Progenitor cell of endocrine pancreas (in vitro differentiated cells): ENCODE measurements around the gene ZNF521. TPM values are rescaled to one million over a fixed set of nuclear protein-coding genes. Genes with fewer than 3 reads are reported as not detected.

Experiments
- DNase-seq: peaks from one replicate; pipeline ENCODE4 v3.0.0; 2021; ENCODE audit warnings: low spot score; ENCODE audit not compliant: unreplicated experiment
- H3K27ac Mint-ChIP-seq: 2 replicates; pipeline ENCODE4 v1.8.0; 2021; ENCODE audit warnings: mild to moderate bottlenecking, moderate library complexity, mixed read lengths
- H3K27me3 Mint-ChIP-seq: 2 replicates; pipeline ENCODE4 v1.8.0; 2021; ENCODE audit warnings: mixed read lengths
- H3K36me3 Mint-ChIP-seq: 2 replicates; pipeline ENCODE4 v1.8.0; 2022; ENCODE audit warnings: mixed read lengths; ENCODE audit not compliant: insufficient read depth
- H3K4me1 Mint-ChIP-seq: 2 replicates; pipeline ENCODE4 v1.8.0; 2021; ENCODE audit warnings: low read depth, mixed read lengths
- H3K4me3 Mint-ChIP-seq: 2 replicates; pipeline ENCODE4 v1.8.0; 2021; ENCODE audit warnings: low read depth, mild to moderate bottlenecking, moderate library complexity, mixed read lengths
- H3K9me3 Mint-ChIP-seq: 2 replicates; pipeline ENCODE4 v1.8.0; 2021; ENCODE audit warnings: low read depth, mixed read lengths
- long read RNA-seq: library from polyadenylated mRNA; unstranded; transcript quantifications from one replicate; pipeline ENCODE4 v2.0.0, GENCODE V29; 2020
- total RNA-seq: library from RNA; stranded (reverse); gene quantifications from 2 replicates; pipeline ENCODE4 v1.2.1, GENCODE V29; 2021
- TF ChIP-seq, protein P1 (sequence below): fragments of 200-600 bp; sonication (generic); IDR thresholded peaks from one replicate; pipeline ENCODE4 v1.5.0; 2021; ENCODE audit warnings: antibody characterized with exemption, mild to moderate bottlenecking; ENCODE audit not compliant: unreplicated experiment

Gene ZNF521
- total RNA-seq: 39.1 and 41.4 TPM in 2 replicates
- long read RNA-seq, full-length matches to known transcripts: 14 of 37 reads
- long read RNA-seq, partial matches to known transcripts: 16 of 37 reads
- long read RNA-seq, other reads (novel, unspliced or antisense): 7 of 37 reads

DNA sequence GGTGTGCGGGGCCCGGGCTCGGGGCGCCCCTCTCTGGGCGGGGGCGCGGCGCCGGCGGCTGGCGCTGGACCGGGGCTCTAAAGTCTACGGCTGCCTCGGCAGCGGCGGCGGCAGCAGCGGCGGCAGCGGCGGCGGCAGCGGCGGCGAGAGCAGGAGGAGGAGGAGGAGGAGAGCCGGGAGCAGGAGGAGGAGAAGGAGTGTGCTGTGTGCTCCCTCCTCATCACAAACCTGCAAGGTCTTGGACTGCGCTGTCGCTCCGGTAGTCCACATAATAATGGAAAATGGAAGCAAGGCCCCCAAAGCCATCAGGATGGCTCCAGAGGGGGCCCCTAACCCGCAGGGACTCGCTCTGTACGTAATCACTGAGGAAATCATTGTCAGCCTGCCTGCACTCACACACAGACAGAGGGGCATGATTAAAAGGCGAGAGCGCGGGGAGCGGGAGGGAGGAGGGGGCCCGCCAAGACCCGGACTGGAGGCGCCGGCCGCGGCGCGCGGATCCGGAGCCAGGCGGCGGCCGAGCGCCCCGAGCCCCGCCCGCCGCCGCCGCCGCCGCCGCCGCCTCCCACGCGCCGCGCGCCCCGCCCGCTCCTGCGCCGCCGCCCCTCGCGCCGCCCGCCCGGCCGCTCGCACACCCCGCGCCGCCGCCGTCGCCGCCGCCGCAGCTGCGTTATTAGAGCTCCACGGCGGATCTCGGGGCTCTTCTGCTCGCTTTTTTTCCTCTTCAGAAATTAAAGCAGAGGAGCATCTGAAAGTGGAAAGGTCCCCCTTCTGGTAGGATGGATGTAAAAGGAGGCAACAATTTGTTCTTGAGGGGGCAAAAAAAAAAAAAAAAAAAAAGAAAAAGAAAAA lies at the start of gene ZNF521:
TSS of gene ZNF521 (minus strand) at position 390 of the 852 bp plus-strand sequence. CDS start 1,220 bp downstream, outside the sequence.
- peaks cover 12% of the 10 kb centered on the region for H3K4me1 Mint-ChIP-seq
- peaks cover 62% of the 10 kb centered on the region for H3K27me3 Mint-ChIP-seq
- TF ChIP-seq, protein P1, sequence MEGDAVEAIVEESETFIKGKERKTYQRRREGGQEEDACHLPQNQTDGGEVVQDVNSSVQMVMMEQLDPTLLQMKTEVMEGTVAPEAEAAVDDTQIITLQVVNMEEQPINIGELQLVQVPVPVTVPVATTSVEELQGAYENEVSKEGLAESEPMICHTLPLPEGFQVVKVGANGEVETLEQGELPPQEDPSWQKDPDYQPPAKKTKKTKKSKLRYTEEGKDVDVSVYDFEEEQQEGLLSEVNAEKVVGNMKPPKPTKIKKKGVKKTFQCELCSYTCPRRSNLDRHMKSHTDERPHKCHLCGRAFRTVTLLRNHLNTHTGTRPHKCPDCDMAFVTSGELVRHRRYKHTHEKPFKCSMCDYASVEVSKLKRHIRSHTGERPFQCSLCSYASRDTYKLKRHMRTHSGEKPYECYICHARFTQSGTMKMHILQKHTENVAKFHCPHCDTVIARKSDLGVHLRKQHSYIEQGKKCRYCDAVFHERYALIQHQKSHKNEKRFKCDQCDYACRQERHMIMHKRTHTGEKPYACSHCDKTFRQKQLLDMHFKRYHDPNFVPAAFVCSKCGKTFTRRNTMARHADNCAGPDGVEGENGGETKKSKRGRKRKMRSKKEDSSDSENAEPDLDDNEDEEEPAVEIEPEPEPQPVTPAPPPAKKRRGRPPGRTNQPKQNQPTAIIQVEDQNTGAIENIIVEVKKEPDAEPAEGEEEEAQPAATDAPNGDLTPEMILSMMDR: peak; percentile 33
- no peaks in the 10 kb centered on the region for H3K9me3 Mint-ChIP-seq
- no peaks in the 10 kb centered on the region for H3K36me3 Mint-ChIP-seq
- peak; percentile 69 for DNase-seq
- peak within 1 kb of the TSS; percentile 94 for H3K27ac Mint-ChIP-seq
- peak within 1 kb of the TSS; percentile 96 for H3K4me3 Mint-ChIP-seq

GRCh38 chr18:25399554-25399953 lies 47.6 kb upstream of the ZNF521 start:
- Mint-ChIP-seq H3K27me3 (peaks cover 16% of the 10 kb centered on the region), H3K27ac (no peak overlapping the region), H3K9me3 (peaks cover 8% of the 10 kb centered on the region), H3K4me1 (no peaks in the 10 kb centered on the region), H3K4me3 (no peak overlapping the region), H3K36me3 (no peaks in the 10 kb centered on the region)
- TF ChIP-seq, protein P1: no peak
- DNase-seq: no peak

- TF ChIP-seq, protein P1: no peak
- Mint-ChIP-seq H3K36me3 (no peaks in the 10 kb centered on the region), H3K4me1 (peaks cover 4% of the 10 kb centered on the region), H3K27me3 (peaks cover 14% of the 10 kb centered on the region), H3K9me3 (peaks cover 13% of the 10 kb centered on the region), H3K27ac (no peak overlapping the region), H3K4me3 (no peak overlapping the region)
- no peak for DNase-seq
These were observed 40.2 kb upstream of the ZNF521 start for GRCh38 chr18:25392192-25392591.

DNA sequence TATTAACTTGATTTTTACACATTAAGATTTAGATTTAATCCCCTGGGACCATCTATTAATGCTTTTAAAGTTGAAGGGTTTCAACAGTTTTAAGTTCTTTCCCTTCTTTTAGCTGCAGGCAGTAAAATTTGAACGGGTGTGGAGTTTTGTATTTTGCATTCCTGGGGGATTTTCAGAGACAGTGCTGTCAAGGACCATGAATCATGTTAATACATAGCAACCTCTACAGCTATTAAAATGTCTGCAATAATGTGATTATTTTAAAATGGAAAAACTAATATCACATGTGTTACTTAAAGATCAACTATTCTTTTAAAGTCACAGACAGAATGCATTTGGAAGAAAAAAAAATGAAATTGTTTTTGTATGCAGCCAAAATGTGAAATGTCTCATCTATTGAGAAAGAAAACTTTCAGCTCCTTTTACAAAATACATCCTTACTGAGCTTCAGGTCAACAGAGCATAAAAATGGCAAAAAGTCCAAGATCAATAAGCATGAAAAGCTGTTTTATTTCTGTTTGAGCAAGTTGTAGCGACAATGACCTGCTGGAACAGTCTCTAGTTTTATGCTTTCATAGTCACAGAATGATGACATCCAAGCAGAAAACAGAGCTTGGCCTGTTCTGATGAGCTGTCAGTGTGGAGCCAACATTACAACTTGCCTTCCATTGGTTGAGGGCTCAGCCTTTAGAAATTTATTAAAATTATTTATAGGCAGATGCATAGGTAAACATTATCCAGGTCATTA lies 21.6 kb upstream of the ZNF521 start:
- Mint-ChIP-seq H3K4me1 (peaks cover 14% of the 10 kb centered on the region), H3K9me3 (no peaks in the 10 kb centered on the region), H3K27ac (no peak overlapping the region), H3K4me3 (no peak overlapping the region), H3K36me3 (no peaks in the 10 kb centered on the region), H3K27me3 (peaks cover 51% of the 10 kb centered on the region)
- TF ChIP-seq, protein P1: no peak
- DNase-seq: no peak

- no peaks in the 10 kb centered on the region for H3K9me3 Mint-ChIP-seq
- H3K27ac Mint-ChIP-seq: no peak overlapping the region
- H3K27me3 Mint-ChIP-seq: peaks cover 34% of the 10 kb centered on the region
- no peaks in the 10 kb centered on the region for H3K36me3 Mint-ChIP-seq
- no peak for DNase-seq
- H3K4me3 Mint-ChIP-seq: no peak overlapping the region
- peaks cover 13% of the 10 kb centered on the region for H3K4me1 Mint-ChIP-seq
- TF ChIP-seq, protein P1: no peak
These were observed 18.4 kb upstream of the ZNF521 start for GRCh38 chr18:25370391-25370790.
